ENCODE results near the gene KIF16B.

DNA sequence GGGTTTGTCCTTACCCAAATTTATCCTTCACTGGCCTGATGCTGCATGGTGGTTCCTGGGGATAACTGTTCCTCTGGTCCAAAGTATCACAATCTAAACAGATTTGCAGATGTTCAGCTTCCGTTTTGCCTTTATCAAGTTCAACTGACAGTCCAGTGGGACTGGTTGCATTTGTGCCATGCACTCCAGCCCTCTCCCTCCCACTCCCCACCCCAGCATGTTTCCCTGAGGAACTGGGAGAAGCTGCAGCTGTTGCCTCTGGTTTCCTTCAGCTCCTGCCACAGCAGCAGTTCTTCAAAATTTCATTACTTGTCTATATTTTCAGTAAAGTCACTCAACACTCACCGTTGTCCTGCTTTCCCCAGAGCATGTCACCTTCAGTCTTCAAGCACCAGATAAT is 39.5 kb upstream of the KIF16B start:
- TF ChIP-seq GLIS3 (CRISPR knock-in tag; IDR thresholded peaks at IDR 0.05) (no peak), ZFP3 (CRISPR knock-in tag; IDR thresholded peaks at IDR 0.05) (no peak), ARNTL (CRISPR knock-in tag; IDR thresholded peaks at IDR 0.05; ENCODE audit: borderline replicate concordance, low read depth) (no peak)
- TF ChIP-seq, protein P1, sequence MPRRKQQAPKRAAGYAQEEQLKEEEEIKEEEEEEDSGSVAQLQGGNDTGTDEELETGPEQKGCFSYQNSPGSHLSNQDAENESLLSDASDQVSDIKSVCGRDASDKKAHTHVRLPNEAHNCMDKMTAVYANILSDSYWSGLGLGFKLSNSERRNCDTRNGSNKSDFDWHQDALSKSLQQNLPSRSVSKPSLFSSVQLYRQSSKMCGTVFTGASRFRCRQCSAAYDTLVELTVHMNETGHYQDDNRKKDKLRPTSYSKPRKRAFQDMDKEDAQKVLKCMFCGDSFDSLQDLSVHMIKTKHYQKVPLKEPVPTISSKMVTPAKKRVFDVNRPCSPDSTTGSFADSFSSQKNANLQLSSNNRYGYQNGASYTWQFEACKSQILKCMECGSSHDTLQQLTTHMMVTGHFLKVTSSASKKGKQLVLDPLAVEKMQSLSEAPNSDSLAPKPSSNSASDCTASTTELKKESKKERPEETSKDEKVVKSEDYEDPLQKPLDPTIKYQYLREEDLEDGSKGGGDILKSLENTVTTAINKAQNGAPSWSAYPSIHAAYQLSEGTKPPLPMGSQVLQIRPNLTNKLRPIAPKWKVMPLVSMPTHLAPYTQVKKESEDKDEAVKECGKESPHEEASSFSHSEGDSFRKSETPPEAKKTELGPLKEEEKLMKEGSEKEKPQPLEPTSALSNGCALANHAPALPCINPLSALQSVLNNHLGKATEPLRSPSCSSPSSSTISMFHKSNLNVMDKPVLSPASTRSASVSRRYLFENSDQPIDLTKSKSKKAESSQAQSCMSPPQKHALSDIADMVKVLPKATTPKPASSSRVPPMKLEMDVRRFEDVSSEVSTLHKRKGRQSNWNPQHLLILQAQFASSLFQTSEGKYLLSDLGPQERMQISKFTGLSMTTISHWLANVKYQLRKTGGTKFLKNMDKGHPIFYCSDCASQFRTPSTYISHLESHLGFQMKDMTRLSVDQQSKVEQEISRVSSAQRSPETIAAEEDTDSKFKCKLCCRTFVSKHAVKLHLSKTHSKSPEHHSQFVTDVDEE (CRISPR knock-in tag; IDR thresholded peaks at IDR 0.05) = no peak
- TF ChIP-seq, protein P2, sequence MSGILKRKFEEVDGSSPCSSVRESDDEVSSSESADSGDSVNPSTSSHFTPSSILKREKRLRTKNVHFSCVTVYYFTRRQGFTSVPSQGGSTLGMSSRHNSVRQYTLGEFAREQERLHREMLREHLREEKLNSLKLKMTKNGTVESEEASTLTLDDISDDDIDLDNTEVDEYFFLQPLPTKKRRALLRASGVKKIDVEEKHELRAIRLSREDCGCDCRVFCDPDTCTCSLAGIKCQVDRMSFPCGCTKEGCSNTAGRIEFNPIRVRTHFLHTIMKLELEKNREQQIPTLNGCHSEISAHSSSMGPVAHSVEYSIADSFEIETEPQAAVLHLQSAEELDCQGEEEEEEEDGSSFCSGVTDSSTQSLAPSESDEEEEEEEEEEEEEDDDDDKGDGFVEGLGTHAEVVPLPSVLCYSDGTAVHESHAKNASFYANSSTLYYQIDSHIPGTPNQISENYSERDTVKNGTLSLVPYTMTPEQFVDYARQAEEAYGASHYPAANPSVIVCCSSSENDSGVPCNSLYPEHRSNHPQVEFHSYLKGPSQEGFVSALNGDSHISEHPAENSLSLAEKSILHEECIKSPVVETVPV (CRISPR knock-in tag; IDR thresholded peaks at IDR 0.05) = no peak

Data from SK-N-SH treated with all-trans-retinoic acid at 6 μM for 48 hours (cell line).